ENCODE results near the gene P2RX1.

The P2RX1 gene

GRCh38 chr17:3915995-3916696, at the start of gene P2RX1:
TSS of gene P2RX1 (minus strand) at chr17:3916465. CDS start at chr17:3916225, 240 bp downstream.
- peak; percentile 57 for DNase-seq

GRCh38 chr17:3965118-3965800, 49.0 kb upstream of the P2RX1 start:
- DNase-seq = peak; percentile 28

GRCh38 chr17:3964203-3965117, 48.2 kb upstream of the P2RX1 start, which contains the start of gene ATP2A3:
TSS of gene ATP2A3 (minus strand) at chr17:3964437. CDS start at chr17:3964291, 146 bp downstream.
- DNase-seq = no peak

GRCh38 chr17:3963237-3964201, 47.3 kb upstream of the P2RX1 start:
- DNase-seq = peak; percentile 11

- no peak for DNase-seq
Measured at GRCh38 chr17:3962965-3963236, 46.6 kb upstream of the P2RX1 start.

- DNase-seq = no peak
Measured at GRCh38 chr17:3962217-3962964, 46.1 kb upstream of the P2RX1 start.

- DNase-seq = no peak
Measured at GRCh38 chr17:3961564-3962047, 45.3 kb upstream of the P2RX1 start.

GRCh38 chr17:3960764-3961163, 44.5 kb upstream of the P2RX1 start:
- DNase-seq = no peak

- no peak for DNase-seq
Measured at GRCh38 chr17:3959921-3960601, 43.8 kb upstream of the P2RX1 start.

- DNase-seq = no peak
Measured at GRCh38 chr17:3959295-3959899, 43.1 kb upstream of the P2RX1 start.

- no peak for DNase-seq
Measured at GRCh38 chr17:3957735-3958599, 41.7 kb upstream of the P2RX1 start.

GRCh38 chr17:3956983-3957382, 40.7 kb upstream of the P2RX1 start:
- DNase-seq = no peak

GRCh38 chr17:3956327-3956957, 40.2 kb upstream of the P2RX1 start:
- DNase-seq = no peak

GRCh38 chr17:3955673-3955988, 39.4 kb upstream of the P2RX1 start:
- DNase-seq = no peak

GRCh38 chr17:3954976-3955672, 38.9 kb upstream of the P2RX1 start:
- DNase-seq = no peak

- DNase-seq = no peak
Measured at GRCh38 chr17:3954086-3954485, 37.8 kb upstream of the P2RX1 start.

- DNase-seq = no peak
Measured at GRCh38 chr17:3953542-3953941, 37.3 kb upstream of the P2RX1 start.

GRCh38 chr17:3952186-3952585, 35.9 kb upstream of the P2RX1 start:
- no peak for DNase-seq

Measured in KG1 (cell line).